Mononuclear cell (primary cell): ENCODE measurements around the gene CYP26C1. TPM values are rescaled to one million over a fixed set of nuclear protein-coding genes. Genes with fewer than 3 reads are reported as not detected.
"Not testable (repeated sequence)": the region's sequence is repeated elsewhere in the genome, so short reads cannot be mapped to it uniquely, and the experiment has no call there.

Source experiments
- H3K27me3 ChIP-seq: 2 replicates; pipeline ENCODE4 v1.6.0; 2011; ENCODE audit warnings: low read length, control low read depth; ENCODE audit not compliant: insufficient read depth
- H3K4me1 ChIP-seq: 2 replicates; pipeline ENCODE4 v1.5.1; 2011; ENCODE audit warnings: mild to moderate bottlenecking, low read length, control low read depth; ENCODE audit not compliant: insufficient read depth
- H3K4me3 ChIP-seq: 2 replicates; pipeline ENCODE4 v1.5.1; 2011; ENCODE audit warnings: mild to moderate bottlenecking, low read length, moderate library complexity
- H3K9me3 ChIP-seq: 2 replicates; pipeline ENCODE4 v1.5.1; 2011; ENCODE audit warnings: low read depth, mild to moderate bottlenecking, control low read depth, low read length
- total RNA-seq: library from RNA; depleted of rRNA; stranded (reverse); fragments of >200 nt; gene quantifications from one replicate; pipeline ENCODE4 v1.2.3, GENCODE V29; 2012

Gene CYP26C1
- total RNA-seq, 1 donor = not detected

GRCh38 chr10:93081834-93082233 lies 21.2 kb downstream of the CYP26C1 start:
- Histone ChIP-seq H3K9me3 (no peaks in the 10 kb centered on the region), H3K4me1 (peaks cover 3% of the 10 kb centered on the region), H3K4me3 (no peak overlapping the region), H3K27me3 (peaks cover 23% of the 10 kb centered on the region)

GRCh38 chr10:93083743-93084539 lies 23.3 kb downstream of the CYP26C1 start:
- Histone ChIP-seq H3K27me3 (peaks cover 6% of the 10 kb centered on the region), H3K4me1 (peaks cover 3% of the 10 kb centered on the region), H3K4me3 (no peak overlapping the region), H3K9me3 (no peaks in the 10 kb centered on the region)

- Histone ChIP-seq H3K4me1 (no peaks in the 10 kb centered on the region), H3K9me3 (no peaks in the 10 kb centered on the region), H3K27me3 (no peaks in the 10 kb centered on the region), H3K4me3 (no peak overlapping the region)
Observed at GRCh38 chr10:93085272-93085859, 24.8 kb downstream of the CYP26C1 start.

- H3K27me3 ChIP-seq = no peaks in the 10 kb centered on the region
- no peak overlapping the region for H3K4me3 ChIP-seq
- no peaks in the 10 kb centered on the region for H3K9me3 ChIP-seq
- H3K4me1 ChIP-seq = no peaks in the 10 kb centered on the region
Observed at GRCh38 chr10:93086289-93086688, 25.7 kb downstream of the CYP26C1 start.

- H3K4me1 ChIP-seq = no peaks in the 10 kb centered on the region
- H3K4me3 ChIP-seq = no peak overlapping the region
- no peaks in the 10 kb centered on the region for H3K9me3 ChIP-seq
- no peaks in the 10 kb centered on the region for H3K27me3 ChIP-seq
Observed at GRCh38 chr10:93087846-93088245, 27.2 kb downstream of the CYP26C1 start.

- Histone ChIP-seq H3K4me1 (no peaks in the 10 kb centered on the region), H3K4me3 (no peak overlapping the region), H3K27me3 (no peaks in the 10 kb centered on the region), H3K9me3 (no peaks in the 10 kb centered on the region)
Observed at GRCh38 chr10:93088466-93088865, 27.9 kb downstream of the CYP26C1 start.

- Histone ChIP-seq H3K9me3 (no peaks in the 10 kb centered on the region), H3K4me1 (no peaks in the 10 kb centered on the region), H3K4me3 (no peak overlapping the region), H3K27me3 (no peaks in the 10 kb centered on the region)
Observed at GRCh38 chr10:93090619-93091018, 30.0 kb downstream of the CYP26C1 start.

- H3K9me3 ChIP-seq = no peaks in the 10 kb centered on the region
- no peaks in the 10 kb centered on the region for H3K27me3 ChIP-seq
- H3K4me3 ChIP-seq = no peak overlapping the region
- no peaks in the 10 kb centered on the region for H3K4me1 ChIP-seq
Observed at GRCh38 chr10:93091960-93092359, 31.4 kb downstream of the CYP26C1 start.

- Histone ChIP-seq H3K9me3 (no peaks in the 10 kb centered on the region), H3K4me3 (no peak overlapping the region), H3K27me3 (no peaks in the 10 kb centered on the region), H3K4me1 (no peaks in the 10 kb centered on the region)
Observed at GRCh38 chr10:93095225-93095624, 34.6 kb downstream of the CYP26C1 start.

GRCh38 chr10:93096901-93097300 lies 36.3 kb downstream of the CYP26C1 start:
- H3K4me3 ChIP-seq = no peak overlapping the region
- H3K4me1 ChIP-seq = no peaks in the 10 kb centered on the region
- no peaks in the 10 kb centered on the region for H3K27me3 ChIP-seq
- no peaks in the 10 kb centered on the region for H3K9me3 ChIP-seq

GRCh38 chr10:93097386-93097785 lies 36.8 kb downstream of the CYP26C1 start:
- H3K4me3 ChIP-seq = no peak overlapping the region
- H3K27me3 ChIP-seq = no peaks in the 10 kb centered on the region
- H3K9me3 ChIP-seq = no peaks in the 10 kb centered on the region
- H3K4me1 ChIP-seq = no peaks in the 10 kb centered on the region

- Histone ChIP-seq H3K27me3 (no peaks in the 10 kb centered on the region), H3K9me3 (no peaks in the 10 kb centered on the region), H3K4me3 (no peak overlapping the region), H3K4me1 (no peaks in the 10 kb centered on the region)
Observed at GRCh38 chr10:93098816-93099215, 38.2 kb downstream of the CYP26C1 start.

GRCh38 chr10:93099670-93100069 lies 39.1 kb downstream of the CYP26C1 start:
- Histone ChIP-seq H3K4me3 (no peak overlapping the region), H3K4me1 (no peaks in the 10 kb centered on the region), H3K27me3 (no peaks in the 10 kb centered on the region), H3K9me3 (no peaks in the 10 kb centered on the region)

GRCh38 chr10:93101148-93101547 lies 40.5 kb downstream of the CYP26C1 start:
- H3K9me3 ChIP-seq, H3K4me1 ChIP-seq, H3K4me3 ChIP-seq, H3K27me3 ChIP-seq: not testable (repeated sequence)

- Histone ChIP-seq H3K4me3 (no peak overlapping the region), H3K4me1 (no peaks in the 10 kb centered on the region), H3K27me3 (no peaks in the 10 kb centered on the region), H3K9me3 (no peaks in the 10 kb centered on the region)
Observed at GRCh38 chr10:93103953-93104352, 43.4 kb downstream of the CYP26C1 start.

- H3K27me3 ChIP-seq = no peaks in the 10 kb centered on the region
- no peaks in the 10 kb centered on the region for H3K4me1 ChIP-seq
- H3K4me3 ChIP-seq = no peak overlapping the region
- no peaks in the 10 kb centered on the region for H3K9me3 ChIP-seq
Observed at GRCh38 chr10:93106631-93107072, 46.1 kb downstream of the CYP26C1 start.
